CD4-positive, alpha-beta memory T cell (primary cell): ENCODE measurements around the gene FAM240A. TPM values are rescaled to one million over a fixed set of nuclear protein-coding genes. Genes with fewer than 3 reads are reported as not detected.
"Not testable (repeated sequence)": the region's sequence is repeated elsewhere in the genome, so short reads cannot be mapped to it uniquely, and the experiment has no call there.

Experiments
- CTCF ChIA-PET: fragments of 350-600 bp; sonication (Branson Sonifier 250); formaldehyde crosslinking; loops from one replicate; lab custom pipeline; 2021; ENCODE audit warnings: inconsistent platforms; ENCODE audit not compliant: partially characterized antibody; lab: Charles Lee
- POLR2A ChIA-PET: fragments of 350-600 bp; sonication (Branson Sonifier 250); formaldehyde crosslinking; loops from one replicate; lab custom pipeline; 2021; ENCODE audit not compliant: partially characterized antibody; lab: Charles Lee
- DNase-seq, 5 donors: peaks; one replicate each; pipeline versions ENCODE4 v3.0.0 to v3.0.0-alpha.2; 2020 to 2022; ENCODE audit warnings: mixed read lengths in 1 of 5
- H3K27ac ChIP-seq: one replicate; pipeline ENCODE4 v1.7.0; 2013; ENCODE audit warnings: low read depth, low read length
- H3K27me3 ChIP-seq: 2 replicates; pipeline ENCODE4 v1.7.0; 2013; ENCODE audit warnings: mild to moderate bottlenecking, low read length, moderate library complexity; ENCODE audit not compliant: insufficient read depth
- H3K36me3 ChIP-seq: 2 replicates; pipeline ENCODE4 v1.7.0; 2013; ENCODE audit warnings: mild to moderate bottlenecking, low read length, moderate library complexity; ENCODE audit not compliant: insufficient read depth
- H3K4me1 ChIP-seq: 2 replicates; pipeline ENCODE4 v1.7.0; 2013; ENCODE audit warnings: mild to moderate bottlenecking, low read length, moderate library complexity; ENCODE audit not compliant: insufficient read depth
- H3K4me3 ChIP-seq, 2 donors: one replicate each; pipeline ENCODE4 v1.7.0; 2013; ENCODE audit warnings: low read length in 2 of 2, mild to moderate bottlenecking in 1 of 2
- H3K9me3 ChIP-seq, 2 donors: one replicate each; pipeline ENCODE4 v1.7.0; 2013; ENCODE audit warnings: low read length in 2 of 2, control low read depth in 1 of 2; ENCODE audit not compliant: control insufficient read depth in 1 of 2
- H3K27ac Mint-ChIP-seq, 7 donors: one replicate each; pipeline ENCODE4 v1.8.0; 2020 to 2021; ENCODE audit warnings: mixed read lengths in 7 of 7, mild to moderate bottlenecking in 6 of 7, inconsistent platforms in 3 of 7, moderate library complexity in 3 of 7
- H3K27me3 Mint-ChIP-seq, 2 donors: one replicate each; pipeline ENCODE4 v1.8.0; 2020 to 2021; ENCODE audit warnings: mixed read lengths in 2 of 2
- H3K36me3 Mint-ChIP-seq, 2 donors: one replicate each; pipeline ENCODE4 v1.8.0; 2020 to 2021; ENCODE audit warnings: mixed read lengths in 2 of 2, inconsistent platforms in 1 of 2, mild to moderate bottlenecking in 1 of 2
- H3K4me1 Mint-ChIP-seq, 4 donors: one replicate each; pipeline ENCODE4 v1.8.0; 2020 to 2021; ENCODE audit warnings: mixed read lengths in 4 of 4, mild to moderate bottlenecking in 1 of 4
- H3K4me3 Mint-ChIP-seq, 8 donors: one replicate each; pipeline ENCODE4 v1.8.0; 2020 to 2021; ENCODE audit warnings: mixed read lengths in 8 of 8, mild to moderate bottlenecking in 7 of 8, moderate library complexity in 6 of 8, inconsistent platforms in 3 of 8
- H3K9me3 Mint-ChIP-seq, 8 donors: one replicate each; pipeline ENCODE4 v1.8.0; 2020 to 2021; ENCODE audit warnings: mixed read lengths in 8 of 8, mild to moderate bottlenecking in 5 of 8, inconsistent platforms in 3 of 8, moderate library complexity in 1 of 8
- intact Hi-C: fragments of 100-400 bp; cut with micrococcal nuclease; formaldehyde crosslinking; loops from one replicate; pipeline ENCODE4 v1.15.1; 2023
- polyA plus RNA-seq, 2 donors: library from polyadenylated mRNA; unstranded; fragments of 300-500 nt; fragmentation: Illumina TruSeq; gene quantifications; one replicate each; pipeline ENCODE4 v1.2.3, GENCODE V29; 2021
- total RNA-seq, 2 experiments: library from RNA; stranded (reverse); gene quantifications; one replicate each; pipeline ENCODE4 v1.2.3, GENCODE V29; 2021

FAM240A gene
- total and polyA plus RNA-seq, 4 experiments from 2014 or later, result not detected

DNA sequence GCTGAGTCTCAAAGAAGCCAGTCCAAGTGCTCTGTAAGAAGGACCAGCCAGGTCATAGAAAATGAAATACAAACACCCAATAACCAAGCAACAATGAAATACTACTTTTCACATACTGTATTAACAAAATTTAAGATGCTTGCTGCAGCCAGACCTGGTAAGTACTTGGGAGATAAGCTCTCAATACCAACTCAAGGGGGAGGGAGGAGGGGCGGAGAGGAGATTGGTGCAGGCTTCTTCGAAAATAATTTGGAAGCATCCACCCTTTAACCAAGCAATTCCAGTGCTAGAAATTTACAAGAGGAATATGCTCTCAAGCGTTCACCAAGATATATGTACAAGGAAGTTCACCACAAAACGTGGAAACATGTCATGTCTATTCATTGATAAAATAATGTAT, 38.6 kb upstream of the FAM240A start:
- CTCF ChIA-PET, result interaction anchor here (1.5 kb wide), 1 partner anchor 15 kb away, joined by 4 read pairs; no protein-coding TSS in a partner anchor
- no peaks in the 10 kb centered on the region for H3K4me1 Mint-ChIP-seq
- no peaks in the 10 kb centered on the region for H3K36me3 Mint-ChIP-seq

GRCh38 chr3:46574243-46574646, 38.1 kb upstream of the FAM240A start:
- POLR2A ChIA-PET, result no interaction called here
- CTCF ChIA-PET, result interaction anchor here (1.5 kb wide), 1 partner anchor 16 kb away, joined by 4 read pairs; no protein-coding TSS in a partner anchor

More for the DNA sequence above, 38.6 kb upstream of the FAM240A start:
- Histone ChIP-seq H3K27me3 (no peaks in the 10 kb centered on the region), H3K36me3 (no peaks in the 10 kb centered on the region), H3K4me3 (no peak overlapping the region), H3K9me3 (no peaks in the 10 kb centered on the region), H3K27ac (no peak overlapping the region), H3K4me1 (no peaks in the 10 kb centered on the region)
- no peak overlapping the region for H3K27ac Mint-ChIP-seq
- POLR2A ChIA-PET, result no interaction called here
- no peak overlapping the region for H3K4me3 Mint-ChIP-seq
- intact Hi-C loops, result no loop called here
- no peak for DNase-seq
- H3K9me3 Mint-ChIP-seq, result peaks cover 0 to 4% (median 0%) of the 10 kb centered on the region in 8 donors
- peaks cover 5 to 6% of the 10 kb centered on the region in 2 donors for H3K27me3 Mint-ChIP-seq

DNA sequence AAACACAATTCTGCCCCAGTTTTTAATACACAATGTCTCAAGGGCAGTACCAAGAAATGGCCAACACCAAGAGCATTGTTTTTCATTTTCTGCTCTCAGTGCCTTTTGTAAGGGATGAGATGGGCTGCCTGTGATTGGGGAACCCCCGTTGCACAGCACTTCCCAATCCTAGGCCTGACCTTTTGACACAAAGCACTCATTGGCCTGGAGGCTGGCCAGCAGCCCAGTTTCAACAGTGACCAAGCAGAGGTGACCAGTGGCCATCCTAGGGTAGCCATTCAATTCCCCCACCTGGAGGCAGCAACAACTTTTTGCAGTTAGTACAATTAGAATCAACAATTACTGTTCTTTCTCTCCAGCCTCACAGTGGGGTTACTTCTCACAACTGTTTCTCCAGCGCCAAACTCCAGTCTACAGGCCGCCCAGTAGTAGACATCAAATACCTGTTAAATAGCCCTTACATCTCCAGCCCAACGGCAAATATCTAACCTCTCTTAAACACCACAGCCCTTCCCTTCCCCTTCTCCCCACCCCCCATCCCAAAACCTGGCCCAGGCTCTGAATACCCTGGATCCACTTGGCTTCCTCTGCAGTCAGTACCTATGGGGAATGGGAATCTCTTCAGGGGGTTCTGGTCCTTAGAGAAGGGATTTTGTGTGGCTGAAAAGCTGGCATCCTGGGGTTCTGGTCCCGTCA, 37.3 kb upstream of the FAM240A start:
- H3K9me3 Mint-ChIP-seq, result peaks cover 0 to 4% (median 0%) of the 10 kb centered on the region in 8 donors
- intact Hi-C loops, result no loop called here
- Histone ChIP-seq H3K27ac (no peak overlapping the region), H3K27me3 (no peaks in the 10 kb centered on the region), H3K36me3 (no peaks in the 10 kb centered on the region), H3K9me3 (no peaks in the 10 kb centered on the region), H3K4me1 (no peaks in the 10 kb centered on the region), H3K4me3 (no peak overlapping the region)
- ChIA-PET POLR2A (no interaction called here), CTCF (no interaction called here)
- no peak for DNase-seq
- no peak overlapping the region for H3K27ac Mint-ChIP-seq
- H3K27me3 Mint-ChIP-seq, result peaks cover 2 to 5% of the 10 kb centered on the region in 2 donors
- H3K4me1 Mint-ChIP-seq, result peaks cover 0 to 8% (median 5%) of the 10 kb centered on the region in 4 donors
- no peaks in the 10 kb centered on the region for H3K36me3 Mint-ChIP-seq
- no peak overlapping the region for H3K4me3 Mint-ChIP-seq

More at GRCh38 chr3:46574243-46574646, 38.1 kb upstream of the FAM240A start:
- Mint-ChIP-seq H3K4me1 (peaks cover 0 to 5% (median 3%) of the 10 kb centered on the region in 4 donors), H3K27ac (no peak overlapping the region), H3K9me3 (peaks cover 0 to 4% (median 0%) of the 10 kb centered on the region in 8 donors), H3K27me3 (peaks cover 5 to 6% of the 10 kb centered on the region in 2 donors), H3K36me3 (no peaks in the 10 kb centered on the region), H3K4me3 (no peak overlapping the region)
- Histone ChIP-seq H3K27ac (no peak overlapping the region), H3K4me1 (no peaks in the 10 kb centered on the region), H3K4me3 (no peak overlapping the region), H3K9me3 (no peaks in the 10 kb centered on the region), H3K27me3 (no peaks in the 10 kb centered on the region), H3K36me3 (no peaks in the 10 kb centered on the region)
- intact Hi-C loops, result no loop called here
- no peak for DNase-seq

- no peaks in the 10 kb centered on the region for H3K4me1 ChIP-seq
- H3K36me3 ChIP-seq, result no peaks in the 10 kb centered on the region
- Mint-ChIP-seq H3K4me1 (peaks cover 0 to 8% (median 5%) of the 10 kb centered on the region in 4 donors), H3K36me3 (no peaks in the 10 kb centered on the region), H3K27me3 (peaks cover 2 to 5% of the 10 kb centered on the region in 2 donors), H3K27ac (no peak overlapping the region), H3K9me3 (no peaks in the 10 kb centered on the region), H3K4me3 (no peak overlapping the region)
- H3K27ac ChIP-seq, result no peak overlapping the region
- no peaks in the 10 kb centered on the region for H3K27me3 ChIP-seq
- intact Hi-C loops, result no loop called here
- ChIA-PET POLR2A (no interaction called here), CTCF (no interaction called here)
- DNase-seq, result no peak
- H3K9me3 ChIP-seq, result no peaks in the 10 kb centered on the region
- H3K4me3 ChIP-seq, result no peak overlapping the region
These were observed 36.6 kb upstream of the FAM240A start for GRCh38 chr3:46575577-46576222.

DNA sequence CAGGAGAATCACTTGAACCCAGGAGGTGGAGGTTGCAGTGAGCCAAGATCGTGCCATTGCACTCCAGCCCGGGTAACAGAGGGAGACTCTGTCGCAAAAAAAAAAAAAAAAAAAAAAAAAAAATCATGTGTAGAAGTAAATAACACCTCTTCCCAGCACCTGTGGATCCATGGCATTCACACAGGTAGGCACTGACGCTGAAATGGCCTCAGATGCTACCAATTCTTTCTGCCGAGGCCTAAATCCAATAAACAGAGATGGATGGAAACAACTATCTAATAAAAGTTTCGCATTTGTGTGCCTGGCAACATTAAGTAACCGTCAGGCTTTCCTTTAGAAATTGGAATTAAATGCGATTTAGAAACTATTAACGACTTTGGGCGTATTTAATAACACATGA, 35.9 kb upstream of the FAM240A start:
- H3K4me1 ChIP-seq, result no peaks in the 10 kb centered on the region
- peaks cover 2 to 5% of the 10 kb centered on the region in 2 donors for H3K27me3 Mint-ChIP-seq
- POLR2A ChIA-PET, result no interaction called here
- H3K4me3 Mint-ChIP-seq, result no peak overlapping the region
- no peak for DNase-seq
- H3K9me3 ChIP-seq, result no peaks in the 10 kb centered on the region
- no peak overlapping the region for H3K4me3 ChIP-seq
- H3K36me3 ChIP-seq, result no peaks in the 10 kb centered on the region
- H3K27ac Mint-ChIP-seq, result no peak overlapping the region
- H3K36me3 Mint-ChIP-seq, result no peaks in the 10 kb centered on the region
- H3K4me1 Mint-ChIP-seq, result peaks cover 0 to 8% (median 5%) of the 10 kb centered on the region in 4 donors
- H3K9me3 Mint-ChIP-seq, result no peaks in the 10 kb centered on the region
- no peak overlapping the region for H3K27ac ChIP-seq
- H3K27me3 ChIP-seq, result no peaks in the 10 kb centered on the region
- CTCF ChIA-PET, result no interaction called here
- intact Hi-C loops, result no loop called here

- intact Hi-C loops, result no loop called here
- DNase-seq, result no peak
- H3K4me3 Mint-ChIP-seq, result no peak overlapping the region
- H3K4me1 Mint-ChIP-seq, result peaks cover 0 to 8% (median 5%) of the 10 kb centered on the region in 4 donors
- H3K27me3 Mint-ChIP-seq, result peaks cover 3 to 5% of the 10 kb centered on the region in 2 donors
- Histone ChIP-seq H3K4me3 (no peak overlapping the region), H3K36me3 (no peaks in the 10 kb centered on the region), H3K27me3 (no peaks in the 10 kb centered on the region), H3K9me3 (no peaks in the 10 kb centered on the region), H3K4me1 (no peaks in the 10 kb centered on the region), H3K27ac (no peak overlapping the region)
- H3K36me3 Mint-ChIP-seq, result no peaks in the 10 kb centered on the region
- ChIA-PET POLR2A (no interaction called here), CTCF (interaction anchor here (1.8 kb wide), 1 partner anchor 88 kb away, joined by 5 read pairs; no protein-coding TSS in a partner anchor)
- no peaks in the 10 kb centered on the region for H3K9me3 Mint-ChIP-seq
- no peak overlapping the region for H3K27ac Mint-ChIP-seq
These were observed 35.4 kb upstream of the FAM240A start for GRCh38 chr3:46576879-46577278.

- H3K27ac Mint-ChIP-seq, H3K9me3 ChIP-seq, H3K27me3 Mint-ChIP-seq, H3K27me3 ChIP-seq, intact Hi-C loops, H3K9me3 Mint-ChIP-seq, DNase-seq, H3K27ac ChIP-seq, H3K36me3 ChIP-seq, H3K4me3 ChIP-seq, H3K4me1 ChIP-seq, H3K4me1 Mint-ChIP-seq, POLR2A ChIA-PET, H3K4me3 Mint-ChIP-seq, H3K36me3 Mint-ChIP-seq: not testable (repeated sequence)
- CTCF ChIA-PET, result interaction anchor here (0.9 to 1.8 kb wide), 2 partner anchors 52 to 89 kb away, joined by 3 to 5 read pairs; no protein-coding TSS in a partner anchor
These were observed 34.6 kb upstream of the FAM240A start for GRCh38 chr3:46577580-46578249.
